ENCODE measurements around the gene AUTS2. TPM values are rescaled to one million over a fixed set of nuclear protein-coding genes. Genes with fewer than 3 reads are reported as not detected.

AUTS2 gene
- total and polyA plus RNA-seq, 2 of the 8 experiments (the other 6 are each of a cell fraction or from before 2014, with no cell fraction given) = 25.9 to 101 TPM

DNA sequence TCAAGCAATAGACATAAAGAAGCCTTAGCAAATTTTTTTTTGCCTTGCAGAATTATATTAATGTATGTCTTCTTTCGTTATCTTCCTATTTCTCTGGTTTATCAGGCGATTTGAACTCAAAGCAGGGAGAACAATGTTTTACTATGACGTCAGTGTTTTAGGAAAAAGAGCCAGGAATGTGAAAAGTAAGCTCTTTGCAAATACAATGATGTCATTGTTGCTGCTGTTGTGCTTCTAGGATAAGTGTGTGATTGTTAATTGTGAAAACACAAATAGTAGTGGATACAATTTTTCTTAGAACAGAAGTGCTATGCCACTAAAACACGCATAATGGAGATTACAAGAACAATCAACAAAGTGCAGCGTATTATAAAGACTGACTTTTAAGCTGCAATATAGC, 9.5 kb upstream of the AUTS2 start:
- Histone ChIP-seq H3K79me1 (ENCODE audit: low read depth, low read length) (no peaks in the 10 kb centered on the region), H3K9ac (replicated peaks in 1 of 4; ENCODE audit: extremely low read depth in 1 of 4, low read depth in 3 of 4, low read length in 3 of 4) (no peak overlapping the region), H4K91ac (replicated peaks; ENCODE audit: insufficient read length, low read length) (no peak overlapping the region), H2BK20ac (ENCODE audit: low read length) (no peak overlapping the region), H3K4me2 (ENCODE audit: insufficient read depth in 1 of 2, low read depth in 2 of 2, low read length in 2 of 2) (no peak overlapping the region), H3K27me3 (replicated peaks in 1 of 4; ENCODE audit: control insufficient read depth in 3 of 4, extremely low read depth in 1 of 4, insufficient read depth in 3 of 4, low read length in 3 of 4) (peaks cover 0 to 4% (median under 1%) of the 10 kb centered on the region in 4 experiments; a peak in 1 of 7 replicates), H2BK120ac (replicated peaks; ENCODE audit: low read depth, low read length) (no peak overlapping the region), H3K14ac (ENCODE audit: insufficient read length) (no peak overlapping the region), H4K5ac (ENCODE audit: insufficient read length, low read depth, low read length) (no peak overlapping the region), H3K56ac (replicated peaks; ENCODE audit: insufficient read length, low read depth, low read length) (no peak overlapping the region), H2BK5ac (ENCODE audit: low read depth, low read length) (no peak overlapping the region), H3K79me2 (ENCODE audit: control insufficient read depth in 1 of 2, insufficient read depth in 2 of 2, low read length in 2 of 2) (no peaks in the 10 kb centered on the region), H4K20me1 (replicated peaks in 1 of 2; ENCODE audit: control insufficient read depth in 1 of 2, insufficient read depth in 2 of 2, low read length in 2 of 2) (no peaks in the 10 kb centered on the region), H3K27ac (ENCODE audit: low read depth, low read length) (no peak overlapping the region), H3K4ac (replicated peaks; ENCODE audit: insufficient read length, low read depth, low read length) (no peak overlapping the region), H2BK15ac (ENCODE audit: low read length) (no peak overlapping the region), H3K9me3 (ENCODE audit: insufficient read depth in 2 of 2, low read depth in 1 of 2, low read length in 1 of 2) (no peaks in the 10 kb centered on the region), H2AFZ (ENCODE audit: low read length) (no peak overlapping the region), H3K36me3 (ENCODE audit: control insufficient read depth in 2 of 4, insufficient read depth in 4 of 4, low read length in 3 of 4) (no peaks in the 10 kb centered on the region), H4K8ac (ENCODE audit: extremely low read depth, insufficient read depth, low read length) (no peak overlapping the region), H3K23ac (ENCODE audit: insufficient read length) (no peak overlapping the region), H3K4me1 (replicated peaks in 1 of 4; ENCODE audit: control insufficient read depth in 3 of 4, insufficient read depth in 4 of 4, low read length in 3 of 4) (no peaks in the 10 kb centered on the region), H3K4me3 (ENCODE audit: extremely low read depth in 1 of 4, insufficient read depth in 2 of 4, low read depth in 3 of 4, low read length in 4 of 4) (no peak overlapping the region), H2BK12ac (ENCODE audit: low read depth, low read length) (no peak overlapping the region), H3K23me2 (ENCODE audit: low read depth, low read length) (peaks cover 1% of the 10 kb centered on the region; the same call in 1 of the 2 replicates), H2AK5ac (ENCODE audit: low read depth, low read length) (no peak overlapping the region), H3K18ac (ENCODE audit: extremely low read depth, low read length) (no peak overlapping the region)
- CTCF ChIA-PET (ENCODE audit: partially characterized antibody) = no interaction called here
- FAIRE-seq (no peak), DNase-seq (ENCODE audit: low read depth in 1 of 2, low spot score in 2 of 2) (no peak)
- POLR2A ChIA-PET (ENCODE audit: partially characterized antibody) = no interaction called here
- WGBS, 2 experiments (ENCODE audit: extremely low coverage in 1 of 2, insufficient coverage in 1 of 2, insufficient read length in 1 of 2, insufficient replicate concordance in 2 of 2, low coverage in 1 of 2, low lambda C conversion rate in 2 of 2, missing lambda C conversion rate in 1 of 2) = 75% methylated on average over 5 of the region's 5 CpGs; no CpG with 5 or more reads in 1 of the 2 experiments
- TF ChIP-seq YY1 (IDR thresholded peaks at IDR 0.05; ENCODE audit: low read depth, low read length) = no peak
- TF ChIP-seq RXRA (IDR thresholded peaks at IDR 0.05; ENCODE audit: insufficient read depth, low read depth, low read length) = no peak
- no peak for TF ChIP-seq CTBP2 (IDR thresholded peaks at IDR 0.05; ENCODE audit: borderline replicate concordance, insufficient read depth, insufficient read length, low read length)
- no peak for TF ChIP-seq TCF12 (IDR thresholded peaks at IDR 0.05; ENCODE audit: low read depth, low read length)
- no peak for TF ChIP-seq SAP30 (IDR thresholded peaks at IDR 0.05; ENCODE audit: insufficient read depth, insufficient replicate concordance, low read length)
- TF ChIP-seq EP300 (IDR thresholded peaks at IDR 0.05; ENCODE audit: borderline replicate concordance in 1 of 2, low read depth in 2 of 2, low read length in 2 of 2) = no peak
- no peak for TF ChIP-seq POLR2AphosphoS5 (IDR thresholded peaks at IDR 0.05; ENCODE audit: low read depth, low read length)
- TF ChIP-seq, protein P1, sequence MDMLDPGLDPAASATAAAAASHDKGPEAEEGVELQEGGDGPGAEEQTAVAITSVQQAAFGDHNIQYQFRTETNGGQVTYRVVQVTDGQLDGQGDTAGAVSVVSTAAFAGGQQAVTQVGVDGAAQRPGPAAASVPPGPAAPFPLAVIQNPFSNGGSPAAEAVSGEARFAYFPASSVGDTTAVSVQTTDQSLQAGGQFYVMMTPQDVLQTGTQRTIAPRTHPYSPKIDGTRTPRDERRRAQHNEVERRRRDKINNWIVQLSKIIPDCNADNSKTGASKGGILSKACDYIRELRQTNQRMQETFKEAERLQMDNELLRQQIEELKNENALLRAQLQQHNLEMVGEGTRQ (IDR thresholded peaks at IDR 0.05; ENCODE audit: low read length) = no peak
- TF ChIP-seq SIRT6 (IDR thresholded peaks at IDR 0.05; ENCODE audit: low read length) = no peak
- no peak for TF ChIP-seq CEBPB (IDR thresholded peaks at IDR 0.05; ENCODE audit: low read depth, low read length)
- no peak for TF ChIP-seq GABPA (IDR thresholded peaks at IDR 0.05; ENCODE audit: borderline replicate concordance, insufficient read depth, low read length)
- TF ChIP-seq SP2 (IDR thresholded peaks at IDR 0.05; ENCODE audit: low read length) = no peak
- TF ChIP-seq TBP (IDR thresholded peaks at IDR 0.05; ENCODE audit: low read depth, low read length) = no peak
- no peak for TF ChIP-seq TEAD4 (IDR thresholded peaks at IDR 0.05; ENCODE audit: low read depth, low read length)
- TF ChIP-seq ASH2L (IDR thresholded peaks at IDR 0.05; ENCODE audit: low read length) = no peak
